WTC11 (cell line): ENCODE measurements around the gene ATP5MC2. TPM values are rescaled to one million over a fixed set of nuclear protein-coding genes. Genes with fewer than 3 reads are reported as not detected.

Experiments used
- ATAC-seq: fragments of 200-7000 bp; cut with Tn5 transposase; 2 replicates; pipeline ENCODE4 v1.10.0; 2021; ENCODE audit warnings: mild to moderate bottlenecking, moderate library complexity
- CTCF ChIA-PET: fragments of 300-600 bp; sonication (Branson Sonifier 250); formaldehyde crosslinking; loops from one replicate; lab custom pipeline; 2021; ENCODE audit warnings: antibody characterized with exemption; lab: Charles Lee
- POLR2A ChIA-PET: fragments of 350-600 bp; sonication (Branson Sonifier 250); formaldehyde crosslinking; loops from one replicate; lab custom pipeline; 2021; ENCODE audit warnings: antibody characterized with exemption; lab: Charles Lee
- DNase-seq: peaks from one replicate; pipeline ENCODE4 v3.0.0; 2021; ENCODE audit warnings: low spot score
- H3K27ac Mint-ChIP-seq: 2 replicates; pipeline ENCODE4 v1.8.0; 2021; ENCODE audit warnings: mixed read lengths
- H3K27me3 Mint-ChIP-seq: 2 replicates; pipeline ENCODE4 v1.8.0; 2021; ENCODE audit warnings: low read depth, mild to moderate bottlenecking, moderate library complexity, mixed read lengths
- H3K36me3 Mint-ChIP-seq: 2 replicates; pipeline ENCODE4 v1.8.0; 2021; ENCODE audit warnings: mixed read lengths
- H3K4me1 Mint-ChIP-seq: 2 replicates; pipeline ENCODE4 v1.8.0; 2022; ENCODE audit warnings: mixed read lengths
- H3K4me3 Mint-ChIP-seq: 2 replicates; pipeline ENCODE4 v1.8.0; 2021; ENCODE audit warnings: mild to moderate bottlenecking, moderate library complexity, mixed read lengths
- H3K9me3 Mint-ChIP-seq: 2 replicates; pipeline ENCODE4 v1.8.0; 2021; ENCODE audit warnings: mixed read lengths
- CBFB ChIP-seq: sonication (generic); formaldehyde crosslinking; IDR thresholded peaks from 2 replicates; pipeline ENCODE4 v1.8.1; 2022; ENCODE audit warnings: mild to moderate bottlenecking, low read depth, missing genetic modification reagents
- ELF4 ChIP-seq: sonication (generic); formaldehyde crosslinking; IDR thresholded peaks from 2 replicates; pipeline ENCODE4 v1.8.1; 2022; ENCODE audit warnings: low read depth, mild to moderate bottlenecking, moderate library complexity, missing genetic modification reagents
- EMX1 ChIP-seq: fragments of 250-450 bp; sonication (Bioruptor Pico); IDR thresholded peaks from 2 replicates; pipeline ENCODE4 v1.8.0; 2021; ENCODE audit warnings: mild to moderate bottlenecking
- ESRRA ChIP-seq: sonication (generic); formaldehyde crosslinking; IDR thresholded peaks from 2 replicates; pipeline ENCODE4 v1.8.1; 2022; ENCODE audit warnings: mild to moderate bottlenecking, missing genetic modification reagents, borderline replicate concordance
- FOXK1 ChIP-seq: sonication (generic); formaldehyde crosslinking; IDR thresholded peaks from 2 replicates; pipeline ENCODE4 v1.8.0; 2022; ENCODE audit warnings: mild to moderate bottlenecking, moderate library complexity, missing genetic modification reagents
- GABPB1 ChIP-seq: sonication (generic); formaldehyde crosslinking; IDR thresholded peaks from 2 replicates; pipeline ENCODE4 v1.8.1; 2023; ENCODE audit warnings: mild to moderate bottlenecking, missing genetic modification reagents
- GTF2I ChIP-seq: fragments of 250-450 bp; sonication (Bioruptor Pico); conservative IDR thresholded peaks from 2 replicates; pipeline ENCODE4 v1.4.0; 2021; ENCODE audit warnings: mild to moderate bottlenecking
- IRF2 ChIP-seq: sonication (generic); formaldehyde crosslinking; IDR thresholded peaks from 2 replicates; pipeline ENCODE4 v1.8.0; 2022; ENCODE audit warnings: low read depth, missing genetic modification reagents, borderline replicate concordance
- NFATC4 ChIP-seq: fragments of 250-450 bp; sonication (Bioruptor Pico); IDR thresholded peaks from 2 replicates; pipeline ENCODE4 v1.9.0; 2021; ENCODE audit warnings: mild to moderate bottlenecking
- NFYB ChIP-seq: sonication (generic); formaldehyde crosslinking; conservative IDR thresholded peaks from 2 replicates; pipeline ENCODE4 v1.8.0; 2022; ENCODE audit warnings: low read depth, missing genetic modification reagents
- NR2C2 ChIP-seq: sonication (generic); formaldehyde crosslinking; IDR thresholded peaks from 2 replicates; pipeline ENCODE4 v1.8.0; 2022; ENCODE audit warnings: mild to moderate bottlenecking, missing genetic modification reagents
- NR3C1 ChIP-seq: sonication (generic); formaldehyde crosslinking; conservative IDR thresholded peaks from 2 replicates; pipeline ENCODE4 v1.8.1; 2023; ENCODE audit warnings: low read depth, mild to moderate bottlenecking, missing genetic modification reagents
- PRRX2 ChIP-seq: fragments of 250-450 bp; sonication (Bioruptor Pico); IDR thresholded peaks from 2 replicates; pipeline ENCODE4 v1.8.0; 2021; ENCODE audit warnings: mild to moderate bottlenecking
- SMAD3 ChIP-seq: sonication (generic); formaldehyde crosslinking; IDR thresholded peaks from 2 replicates; pipeline ENCODE4 v1.8.0; 2022; ENCODE audit warnings: missing genetic modification reagents, mild to moderate bottlenecking, borderline replicate concordance
- SOX15 ChIP-seq: fragments of 250-450 bp; sonication (Bioruptor Pico); IDR thresholded peaks from 2 replicates; pipeline ENCODE4 v1.9.0; 2021; ENCODE audit warnings: mild to moderate bottlenecking
- TEAD4 ChIP-seq: sonication (generic); formaldehyde crosslinking; IDR thresholded peaks from 2 replicates; pipeline ENCODE4 v1.8.0; 2022; ENCODE audit warnings: mild to moderate bottlenecking, missing genetic modification reagents
- ZBTB21 ChIP-seq: sonication (generic); formaldehyde crosslinking; IDR thresholded peaks from 2 replicates; pipeline ENCODE4 v1.8.1; 2023; ENCODE audit warnings: mild to moderate bottlenecking, missing genetic modification reagents, borderline replicate concordance
- ZNF121 ChIP-seq: sonication (generic); formaldehyde crosslinking; IDR thresholded peaks from 2 replicates; pipeline ENCODE4 v1.8.0; 2023; ENCODE audit warnings: missing genetic modification reagents
- ZNF416 ChIP-seq: fragments of 250-450 bp; sonication (Bioruptor Pico); IDR thresholded peaks from 2 replicates; pipeline ENCODE4 v1.9.0; 2021; ENCODE audit warnings: mild to moderate bottlenecking, inconsistent platforms
- total RNA-seq: library from RNA; stranded (reverse); gene quantifications from 3 replicates; pipeline ENCODE4 v1.2.3, GENCODE V29; 2021
- TF ChIP-seq, protein P1 (sequence below): fragments of 250-450 bp; sonication (Bioruptor Pico); IDR thresholded peaks from 2 replicates; pipeline ENCODE4 v1.9.0; 2021; ENCODE audit warnings: mild to moderate bottlenecking
- TF ChIP-seq, protein P2 (sequence below): sonication (generic); formaldehyde crosslinking; IDR thresholded peaks from 2 replicates; pipeline ENCODE4 v1.8.1; 2022; ENCODE audit warnings: mild to moderate bottlenecking, missing genetic modification reagents, moderate library complexity, borderline replicate concordance
- TF ChIP-seq, protein P3 (sequence below): sonication (generic); formaldehyde crosslinking; IDR thresholded peaks from 2 replicates; pipeline ENCODE4 v1.8.1; 2023; ENCODE audit warnings: mild to moderate bottlenecking, missing genetic modification reagents, moderate library complexity
- TF ChIP-seq, protein P4 (sequence below): fragments of 250-450 bp; sonication (Bioruptor Pico); IDR thresholded peaks from 2 replicates; pipeline ENCODE4 v1.8.0; 2021; ENCODE audit warnings: mild to moderate bottlenecking
- TF ChIP-seq, protein P5 (sequence below): fragments of 200-600 bp; IDR thresholded peaks from 2 replicates; pipeline ENCODE4 v1.8.0; 2022; ENCODE audit warnings: antibody characterized with exemption
- TF ChIP-seq, protein P6 (sequence below): fragments of 250-450 bp; sonication (Bioruptor Pico); conservative IDR thresholded peaks from 2 replicates; pipeline ENCODE4 v1.9.0; 2021; ENCODE audit warnings: mild to moderate bottlenecking
- TF ChIP-seq, protein P7 (sequence below): sonication (generic); formaldehyde crosslinking; IDR thresholded peaks from 2 replicates; pipeline ENCODE4 v1.8.1; 2023; ENCODE audit warnings: mild to moderate bottlenecking, moderate library complexity, missing genetic modification reagents

ATP5MC2 gene
- total RNA-seq, 1 experiment from 2014 or later, result 411 TPM

DNA sequence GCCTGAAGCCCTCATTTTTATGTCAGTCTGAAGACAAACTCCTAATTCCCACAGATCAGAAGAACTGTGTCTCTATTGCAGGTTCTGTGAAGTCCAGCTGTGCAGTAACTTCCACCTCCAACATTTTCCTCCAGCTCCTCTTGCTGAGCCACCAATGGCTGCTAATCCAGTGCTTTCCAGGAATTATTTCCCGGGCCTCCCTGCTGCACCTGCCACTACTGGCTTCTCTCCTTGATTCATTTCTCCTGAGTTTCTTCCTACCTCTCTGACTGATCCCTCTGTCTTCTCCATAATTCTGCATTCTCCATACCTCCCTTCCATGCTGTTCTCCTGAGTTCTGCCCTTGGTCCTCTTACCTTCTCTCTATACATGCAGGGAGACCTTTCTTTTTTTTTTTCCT lies 30.2 kb upstream of the ATP5MC2 start:
- no peak for ATAC-seq
- Mint-ChIP-seq H3K27ac (no peak overlapping the region), H3K36me3 (no peaks in the 10 kb centered on the region), H3K27me3 (peaks cover 36% of the 10 kb centered on the region), H3K4me1 (peaks cover 7% of the 10 kb centered on the region), H3K9me3 (no peaks in the 10 kb centered on the region), H3K4me3 (no peak overlapping the region)
- CTCF ChIA-PET, result interaction anchor here (5.0 kb wide), 1 partner anchor 38 kb away, joined by 327 read pairs; no protein-coding TSS in a partner anchor
- POLR2A ChIA-PET, result no interaction called here
- no peak for DNase-seq
- TF ChIP-seq NFATC4 (CRISPR knock-in tag) (no peak), ELF4 (CRISPR knock-in tag) (no peak), ESRRA (CRISPR knock-in tag) (no peak), NFYB (CRISPR knock-in tag) (no peak), GTF2I (CRISPR knock-in tag) (no peak), SMAD3 (CRISPR knock-in tag) (no peak), TEAD4 (CRISPR knock-in tag) (no peak), PRRX2 (CRISPR knock-in tag) (no peak), FOXK1 (CRISPR knock-in tag) (no peak), ZBTB21 (CRISPR knock-in tag) (no peak), IRF2 (CRISPR knock-in tag) (no peak)
- TF ChIP-seq, protein P1, sequence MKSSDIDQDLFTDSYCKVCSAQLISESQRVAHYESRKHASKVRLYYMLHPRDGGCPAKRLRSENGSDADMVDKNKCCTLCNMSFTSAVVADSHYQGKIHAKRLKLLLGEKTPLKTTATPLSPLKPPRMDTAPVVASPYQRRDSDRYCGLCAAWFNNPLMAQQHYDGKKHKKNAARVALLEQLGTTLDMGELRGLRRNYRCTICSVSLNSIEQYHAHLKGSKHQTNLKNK (CRISPR knock-in tag), result no peak
- TF ChIP-seq, protein P2, sequence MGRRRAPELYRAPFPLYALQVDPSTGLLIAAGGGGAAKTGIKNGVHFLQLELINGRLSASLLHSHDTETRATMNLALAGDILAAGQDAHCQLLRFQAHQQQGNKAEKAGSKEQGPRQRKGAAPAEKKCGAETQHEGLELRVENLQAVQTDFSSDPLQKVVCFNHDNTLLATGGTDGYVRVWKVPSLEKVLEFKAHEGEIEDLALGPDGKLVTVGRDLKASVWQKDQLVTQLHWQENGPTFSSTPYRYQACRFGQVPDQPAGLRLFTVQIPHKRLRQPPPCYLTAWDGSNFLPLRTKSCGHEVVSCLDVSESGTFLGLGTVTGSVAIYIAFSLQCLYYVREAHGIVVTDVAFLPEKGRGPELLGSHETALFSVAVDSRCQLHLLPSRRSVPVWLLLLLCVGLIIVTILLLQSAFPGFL (CRISPR knock-in tag), result no peak
- TF ChIP-seq, protein P3, sequence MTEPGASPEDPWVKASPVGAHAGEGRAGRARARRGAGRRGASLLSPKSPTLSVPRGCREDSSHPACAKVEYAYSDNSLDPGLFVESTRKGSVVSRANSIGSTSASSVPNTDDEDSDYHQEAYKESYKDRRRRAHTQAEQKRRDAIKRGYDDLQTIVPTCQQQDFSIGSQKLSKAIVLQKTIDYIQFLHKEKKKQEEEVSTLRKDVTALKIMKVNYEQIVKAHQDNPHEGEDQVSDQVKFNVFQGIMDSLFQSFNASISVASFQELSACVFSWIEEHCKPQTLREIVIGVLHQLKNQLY (CRISPR knock-in tag), result no peak
- TF ChIP-seq, protein P4, sequence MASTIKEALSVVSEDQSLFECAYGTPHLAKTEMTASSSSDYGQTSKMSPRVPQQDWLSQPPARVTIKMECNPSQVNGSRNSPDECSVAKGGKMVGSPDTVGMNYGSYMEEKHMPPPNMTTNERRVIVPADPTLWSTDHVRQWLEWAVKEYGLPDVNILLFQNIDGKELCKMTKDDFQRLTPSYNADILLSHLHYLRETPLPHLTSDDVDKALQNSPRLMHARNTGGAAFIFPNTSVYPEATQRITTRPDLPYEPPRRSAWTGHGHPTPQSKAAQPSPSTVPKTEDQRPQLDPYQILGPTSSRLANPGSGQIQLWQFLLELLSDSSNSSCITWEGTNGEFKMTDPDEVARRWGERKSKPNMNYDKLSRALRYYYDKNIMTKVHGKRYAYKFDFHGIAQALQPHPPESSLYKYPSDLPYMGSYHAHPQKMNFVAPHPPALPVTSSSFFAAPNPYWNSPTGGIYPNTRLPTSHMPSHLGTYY, result no peak
- TF ChIP-seq, protein P5, sequence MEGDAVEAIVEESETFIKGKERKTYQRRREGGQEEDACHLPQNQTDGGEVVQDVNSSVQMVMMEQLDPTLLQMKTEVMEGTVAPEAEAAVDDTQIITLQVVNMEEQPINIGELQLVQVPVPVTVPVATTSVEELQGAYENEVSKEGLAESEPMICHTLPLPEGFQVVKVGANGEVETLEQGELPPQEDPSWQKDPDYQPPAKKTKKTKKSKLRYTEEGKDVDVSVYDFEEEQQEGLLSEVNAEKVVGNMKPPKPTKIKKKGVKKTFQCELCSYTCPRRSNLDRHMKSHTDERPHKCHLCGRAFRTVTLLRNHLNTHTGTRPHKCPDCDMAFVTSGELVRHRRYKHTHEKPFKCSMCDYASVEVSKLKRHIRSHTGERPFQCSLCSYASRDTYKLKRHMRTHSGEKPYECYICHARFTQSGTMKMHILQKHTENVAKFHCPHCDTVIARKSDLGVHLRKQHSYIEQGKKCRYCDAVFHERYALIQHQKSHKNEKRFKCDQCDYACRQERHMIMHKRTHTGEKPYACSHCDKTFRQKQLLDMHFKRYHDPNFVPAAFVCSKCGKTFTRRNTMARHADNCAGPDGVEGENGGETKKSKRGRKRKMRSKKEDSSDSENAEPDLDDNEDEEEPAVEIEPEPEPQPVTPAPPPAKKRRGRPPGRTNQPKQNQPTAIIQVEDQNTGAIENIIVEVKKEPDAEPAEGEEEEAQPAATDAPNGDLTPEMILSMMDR, result no peak

DNA sequence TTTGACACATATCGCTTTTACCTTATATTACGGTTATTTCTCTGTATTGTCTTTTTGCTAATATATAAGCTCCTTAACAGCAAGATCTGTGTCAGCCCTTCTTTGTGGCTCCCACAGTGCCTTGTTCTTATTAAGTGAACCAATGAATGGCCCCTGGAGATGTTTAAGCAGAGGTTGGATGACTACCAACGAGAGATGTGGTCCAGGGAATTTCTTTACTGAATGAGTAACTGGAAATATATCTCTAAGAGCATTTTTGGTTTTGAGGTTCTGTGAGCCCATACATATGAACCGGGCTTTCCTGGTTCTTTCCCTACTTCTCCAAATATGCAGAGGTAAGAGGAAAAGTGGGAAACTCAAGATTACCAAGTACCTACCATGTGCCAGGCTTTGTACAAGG lies 27.9 kb upstream of the ATP5MC2 start:
- no peak for DNase-seq
- Mint-ChIP-seq H3K9me3 (no peaks in the 10 kb centered on the region), H3K4me3 (no peak overlapping the region), H3K27me3 (peaks cover 50% of the 10 kb centered on the region), H3K4me1 (peaks cover 7% of the 10 kb centered on the region), H3K36me3 (no peaks in the 10 kb centered on the region), H3K27ac (no peak overlapping the region)
- CTCF ChIA-PET, result interaction anchor here (2.1 to 5.0 kb wide), 2 partner anchors 34 to 41 kb away, joined by 40 to 327 read pairs; no protein-coding TSS in a partner anchor
- POLR2A ChIA-PET, result no interaction called here
- ATAC-seq, result no peak
- TF ChIP-seq NR2C2 (CRISPR knock-in tag) (no peak), SOX15 (CRISPR knock-in tag) (no peak), NR3C1 (CRISPR knock-in tag) (no peak), EMX1 (CRISPR knock-in tag) (no peak), ZNF121 (no peak), CBFB (no peak), GABPB1 (CRISPR knock-in tag) (no peak), ZNF416 (no peak), TEAD4 (CRISPR knock-in tag) (no peak)
- TF ChIP-seq, protein P5, result no peak
- TF ChIP-seq, protein P6, sequence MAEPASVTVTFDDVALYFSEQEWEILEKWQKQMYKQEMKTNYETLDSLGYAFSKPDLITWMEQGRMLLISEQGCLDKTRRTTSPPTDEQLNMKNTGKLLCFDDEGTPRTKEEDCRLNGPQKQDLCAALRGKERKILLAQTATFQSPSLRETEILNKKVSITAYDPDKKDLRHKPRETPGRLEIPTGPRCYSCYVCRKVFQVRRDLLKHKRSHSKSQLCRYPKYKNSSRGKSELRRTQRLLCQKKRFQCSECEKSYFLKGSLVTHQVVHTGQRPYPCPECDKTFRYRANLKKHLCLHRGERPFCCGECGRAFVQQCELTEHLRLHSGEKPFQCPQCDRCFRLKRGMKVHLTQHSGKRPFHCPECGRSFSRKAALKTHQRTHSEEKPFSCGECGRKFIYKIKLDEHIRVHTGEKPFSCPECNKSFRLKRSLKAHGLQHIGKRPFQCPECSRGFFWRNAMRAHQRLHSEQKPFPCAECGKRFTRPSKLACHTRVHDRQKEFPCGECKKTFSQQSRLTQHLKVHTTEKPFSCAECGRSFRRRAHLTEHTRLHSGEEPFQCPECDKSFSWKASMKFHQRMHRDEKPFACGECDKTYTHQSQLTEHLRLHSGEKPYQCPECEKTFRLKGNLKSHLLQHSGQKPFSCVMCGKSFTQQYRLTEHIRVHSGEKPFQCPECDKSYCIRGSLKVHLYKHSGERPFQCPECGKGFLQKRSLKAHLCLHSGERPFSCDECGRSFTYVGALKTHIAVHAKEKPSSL (CRISPR knock-in tag), result no peak
- TF ChIP-seq, protein P7, sequence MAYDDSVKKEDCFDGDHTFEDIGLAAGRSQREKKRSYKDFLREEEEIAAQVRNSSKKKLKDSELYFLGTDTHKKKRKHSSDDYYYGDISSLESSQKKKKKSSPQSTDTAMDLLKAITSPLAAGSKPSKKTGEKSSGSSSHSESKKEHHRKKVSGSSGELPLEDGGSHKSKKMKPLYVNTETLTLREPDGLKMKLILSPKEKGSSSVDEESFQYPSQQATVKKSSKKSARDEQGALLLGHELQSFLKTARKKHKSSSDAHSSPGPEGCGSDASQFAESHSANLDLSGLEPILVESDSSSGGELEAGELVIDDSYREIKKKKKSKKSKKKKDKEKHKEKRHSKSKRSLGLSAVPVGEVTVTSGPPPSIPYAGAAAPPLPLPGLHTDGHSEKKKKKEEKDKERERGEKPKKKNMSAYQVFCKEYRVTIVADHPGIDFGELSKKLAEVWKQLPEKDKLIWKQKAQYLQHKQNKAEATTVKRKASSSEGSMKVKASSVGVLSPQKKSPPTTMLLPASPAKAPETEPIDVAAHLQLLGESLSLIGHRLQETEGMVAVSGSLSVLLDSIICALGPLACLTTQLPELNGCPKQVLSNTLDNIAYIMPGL (CRISPR knock-in tag), result no peak
